T-helper 1 cell treated with Interleukin-12 subunit alpha and Interleukin-12 subunit beta and Interleukin-4 antibody, amounts not matched to agents 30 ng/mL and 1 ng/mL, for 36 hours (primary cell): ENCODE results near the gene ZW10. TPM values are rescaled to one million over a fixed set of nuclear protein-coding genes. Genes with fewer than 3 reads are reported as not detected.
"Not testable (repeated sequence)": the region's sequence is repeated elsewhere in the genome, so short reads cannot be mapped to it uniquely, and the experiment has no call there.

Experiments used
- intact Hi-C: fragments of 100-400 bp; cut with micrococcal nuclease; formaldehyde crosslinking; loops from one replicate; pipeline ENCODE4 v1.15.1; 2024
- total RNA-seq: library from RNA; stranded (reverse); gene quantifications from 2 replicates; pipeline ENCODE4 v1.2.3, GENCODE V29; 2022

ZW10 gene
- total RNA-seq, 1 donor from 2014 or later, result 19.3 TPM

DNA sequence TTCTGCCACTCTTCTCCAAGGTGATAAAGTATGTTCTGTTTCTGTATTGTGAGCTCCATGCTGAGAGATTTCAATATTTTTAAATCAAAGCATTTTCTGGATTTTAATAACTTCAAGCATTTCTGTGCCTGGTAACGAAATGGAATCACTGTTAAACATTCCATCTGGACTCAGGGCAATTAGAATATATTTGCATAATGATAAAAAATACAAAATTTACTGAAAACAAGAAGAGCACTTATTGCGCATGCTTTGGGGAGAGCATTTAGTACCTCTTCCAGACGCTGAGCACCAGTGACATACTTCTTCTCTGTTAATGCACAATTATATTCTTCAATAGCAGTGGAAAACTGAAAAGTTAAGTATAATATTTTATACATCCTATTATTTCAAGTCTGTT is 13.3 kb downstream of the ZW10 start:
- intact Hi-C loops, result no loop called here

DNA sequence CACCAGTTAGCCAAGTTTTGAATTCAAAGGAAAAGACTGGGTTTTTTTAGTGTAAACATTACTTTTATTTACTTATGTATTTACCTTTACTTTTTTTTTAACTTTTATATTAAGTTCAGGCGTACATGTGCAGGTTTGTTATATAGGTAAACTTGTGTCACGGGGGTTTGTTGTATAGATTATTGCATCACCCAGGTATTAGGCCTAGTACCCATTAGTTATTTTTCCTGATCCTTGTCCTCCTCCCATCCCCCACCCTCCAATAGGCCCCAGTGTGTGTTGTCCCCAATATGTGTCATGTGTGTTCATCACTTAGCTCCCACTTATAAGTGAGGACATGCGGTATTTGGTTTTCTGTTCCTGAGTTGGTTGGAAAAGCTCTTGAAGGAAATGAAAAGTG is 20.6 kb downstream of the ZW10 start:
- intact Hi-C loops, result no loop called here

DNA sequence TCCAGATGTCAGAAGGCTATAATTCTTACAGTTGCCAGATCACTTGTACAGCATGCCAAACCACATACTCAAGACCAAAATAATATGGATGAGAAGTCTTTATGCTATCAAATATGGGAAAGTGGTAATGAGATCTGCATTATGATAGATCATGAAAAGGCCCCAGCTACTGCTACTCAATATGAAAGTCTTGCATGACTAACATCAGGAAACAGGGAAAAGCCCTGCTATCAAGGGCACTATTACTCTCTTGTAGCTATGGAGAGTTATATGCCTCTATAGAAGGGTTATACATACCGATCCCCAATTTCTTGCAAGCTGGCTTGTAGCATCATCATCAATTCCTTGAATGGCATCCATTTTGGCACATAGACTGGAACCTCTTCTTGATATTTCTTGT is 37.2 kb downstream of the ZW10 start:
- intact Hi-C loops, result loop anchor here (5.0 kb wide), 1 partner anchor 149 kb away; no protein-coding TSS in a partner anchor

GRCh38 chr11:113732092-113732491 is 41.4 kb downstream of the ZW10 start:
- intact Hi-C loops, result no loop called here

DNA sequence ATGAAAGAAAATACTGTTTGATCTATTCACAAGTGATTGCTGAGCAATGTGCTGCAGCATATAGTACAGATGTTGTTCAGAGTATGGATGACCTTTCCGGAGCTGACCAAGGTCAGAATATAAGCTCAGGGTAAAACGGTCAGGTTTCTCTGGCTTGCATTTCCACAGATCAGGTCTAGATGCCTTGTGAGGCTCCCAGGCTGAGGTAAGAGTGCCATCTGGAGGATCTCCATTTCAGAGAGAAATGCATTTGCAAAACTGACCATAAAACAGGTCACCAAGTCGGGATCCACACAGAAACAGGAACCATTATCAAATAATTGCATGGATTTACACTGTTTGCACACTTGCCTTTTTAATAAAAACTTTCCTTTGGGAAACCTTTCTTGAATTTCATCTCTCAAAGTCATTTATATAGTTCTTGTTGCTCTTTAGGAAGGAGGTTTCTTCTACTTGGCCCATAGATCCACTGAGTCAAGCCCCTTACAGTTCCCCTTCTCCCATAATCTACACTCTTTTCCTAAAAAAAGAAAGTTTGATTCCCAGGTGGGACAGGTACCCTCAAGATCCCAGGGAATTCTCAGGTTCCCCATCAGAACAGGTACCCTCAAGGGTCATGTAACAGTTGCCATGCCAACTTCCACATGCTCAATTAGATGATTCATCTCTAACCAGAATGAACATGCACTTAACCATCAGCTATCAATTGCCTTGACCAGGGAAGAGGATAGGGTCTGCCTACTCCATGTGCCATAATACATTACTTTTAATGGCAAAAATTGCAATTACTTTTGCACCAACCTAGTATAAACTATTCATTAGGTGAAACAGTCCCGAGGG is 42.4 kb downstream of the ZW10 start:
- intact Hi-C loops, result loop anchor here (1.0 kb wide), 1 partner anchor 426 kb away; no protein-coding TSS in a partner anchor

DNA sequence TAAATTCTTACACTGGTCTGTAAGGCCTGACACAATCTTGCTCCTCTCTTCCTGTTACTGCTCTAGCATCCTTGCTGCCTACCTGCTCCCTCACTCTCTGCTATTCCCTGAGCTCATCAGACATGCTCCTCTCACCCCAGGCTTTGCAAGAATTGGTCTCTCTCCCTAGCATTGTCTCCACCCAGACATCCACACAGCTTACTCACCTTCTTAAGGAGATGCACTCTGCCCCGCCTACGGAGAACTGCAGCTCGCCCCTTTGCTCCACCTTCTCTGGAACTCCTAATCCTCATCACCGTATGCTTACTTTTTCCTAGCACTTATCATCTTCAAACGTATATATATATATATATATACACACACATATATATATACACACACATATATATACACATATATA is 44.0 kb downstream of the ZW10 start:
- intact Hi-C loops, result no loop called here

GRCh38 chr11:113728814-113729213 is 44.7 kb downstream of the ZW10 start:
- intact Hi-C loops, result no loop called here

DNA sequence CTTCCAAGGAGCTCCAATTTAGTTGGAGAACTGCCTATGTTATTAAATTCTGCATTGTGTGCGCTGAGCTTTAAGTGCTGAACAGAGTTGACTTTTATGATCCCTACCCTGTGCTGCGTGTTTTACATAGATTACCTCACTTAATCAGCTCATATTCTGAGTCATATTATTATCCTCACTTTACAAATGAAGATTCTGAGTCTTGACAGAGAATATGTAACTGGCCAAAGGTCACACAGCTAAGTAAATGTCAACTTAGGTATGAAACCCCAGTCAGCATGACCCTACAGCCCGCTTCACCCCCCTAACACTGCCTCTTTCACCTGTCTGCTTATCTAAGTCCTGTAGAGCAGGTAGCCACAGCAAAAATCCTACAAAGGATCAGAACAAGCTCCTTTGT is 47.6 kb downstream of the ZW10 start:
- intact Hi-C loops, result no loop called here

- intact Hi-C loops, result no loop called here
These were observed 48.1 kb downstream of the ZW10 start for GRCh38 chr11:113725407-113725806.

DNA sequence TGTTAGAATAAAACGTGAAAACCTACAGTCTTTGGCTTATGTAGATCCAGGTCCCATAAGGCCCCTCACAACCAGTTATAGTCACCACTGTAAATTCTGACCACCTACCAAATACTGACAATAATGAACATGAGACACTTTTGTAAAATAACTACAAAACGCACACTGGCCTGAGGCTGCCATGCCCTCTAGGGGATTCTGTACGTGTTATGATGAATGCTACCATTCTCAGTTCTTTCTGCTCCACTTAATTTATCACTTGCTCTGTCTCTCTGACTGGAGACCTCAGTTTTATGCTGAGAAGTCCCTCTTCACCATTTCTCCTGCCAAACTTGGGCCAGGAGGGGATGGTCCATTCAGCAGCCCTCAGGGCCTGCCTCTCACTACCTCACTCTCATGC is 48.7 kb downstream of the ZW10 start:
- intact Hi-C loops, result no loop called here

DNA sequence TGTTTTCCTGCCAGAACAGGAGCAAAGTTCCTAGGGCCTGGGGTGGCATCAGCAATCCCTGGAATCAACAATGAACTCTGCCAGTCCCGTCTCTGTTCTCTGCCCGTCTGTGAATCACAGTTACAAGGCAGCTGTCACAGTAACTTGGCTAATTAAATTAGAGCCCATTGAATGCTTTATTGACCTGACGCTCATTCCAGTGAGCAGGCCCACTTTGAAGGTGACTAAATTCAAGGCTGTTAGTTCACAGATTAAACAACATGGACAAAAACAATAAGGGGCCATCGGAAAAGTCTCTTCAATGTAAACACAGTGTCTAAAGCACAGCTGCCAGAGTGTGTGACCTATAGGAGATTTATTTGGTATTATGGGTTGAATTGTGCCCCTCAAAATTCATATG is 49.7 kb downstream of the ZW10 start:
- intact Hi-C loops, result no loop called here

GRCh38 chr11:113722934-113723333 is 50.6 kb downstream of the ZW10 start:
- intact Hi-C loops, result no loop called here

- intact Hi-C loops, result no loop called here
These were observed 51.3 kb downstream of the ZW10 start for GRCh38 chr11:113722221-113722620.

DNA sequence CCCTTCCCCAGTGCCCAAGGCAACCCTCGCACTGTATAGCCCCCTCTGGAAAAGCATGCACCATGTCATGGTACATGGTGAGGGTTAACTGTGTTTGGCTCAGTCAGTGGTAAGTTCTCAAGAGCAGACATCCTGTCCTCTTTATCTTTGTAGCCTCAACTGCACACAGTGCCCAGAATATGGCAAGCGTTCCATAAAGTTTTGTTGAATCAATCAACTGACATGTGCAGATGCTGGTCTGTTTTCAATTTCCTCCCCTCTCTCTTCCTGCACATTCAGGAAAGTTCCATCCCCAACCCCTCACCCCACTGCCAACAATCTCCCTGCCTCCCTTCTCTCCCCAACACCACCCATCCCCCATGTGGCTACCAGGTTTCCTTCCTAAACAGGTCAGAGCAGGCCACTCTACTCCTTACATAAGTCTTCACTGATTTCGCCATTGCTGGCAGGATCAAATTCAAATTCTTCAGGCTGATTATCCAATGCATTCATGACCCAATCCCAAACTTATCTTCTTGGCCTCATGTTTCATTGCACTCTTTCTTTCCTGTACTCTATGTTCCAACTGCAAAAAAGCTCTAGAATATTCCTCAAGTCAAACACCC is 51.9 kb downstream of the ZW10 start:
- intact Hi-C loops, result no loop called here

- intact Hi-C loops, result not testable (repeated sequence)
These were observed 53.0 kb downstream of the ZW10 start for GRCh38 chr11:113720478-113720877.

DNA sequence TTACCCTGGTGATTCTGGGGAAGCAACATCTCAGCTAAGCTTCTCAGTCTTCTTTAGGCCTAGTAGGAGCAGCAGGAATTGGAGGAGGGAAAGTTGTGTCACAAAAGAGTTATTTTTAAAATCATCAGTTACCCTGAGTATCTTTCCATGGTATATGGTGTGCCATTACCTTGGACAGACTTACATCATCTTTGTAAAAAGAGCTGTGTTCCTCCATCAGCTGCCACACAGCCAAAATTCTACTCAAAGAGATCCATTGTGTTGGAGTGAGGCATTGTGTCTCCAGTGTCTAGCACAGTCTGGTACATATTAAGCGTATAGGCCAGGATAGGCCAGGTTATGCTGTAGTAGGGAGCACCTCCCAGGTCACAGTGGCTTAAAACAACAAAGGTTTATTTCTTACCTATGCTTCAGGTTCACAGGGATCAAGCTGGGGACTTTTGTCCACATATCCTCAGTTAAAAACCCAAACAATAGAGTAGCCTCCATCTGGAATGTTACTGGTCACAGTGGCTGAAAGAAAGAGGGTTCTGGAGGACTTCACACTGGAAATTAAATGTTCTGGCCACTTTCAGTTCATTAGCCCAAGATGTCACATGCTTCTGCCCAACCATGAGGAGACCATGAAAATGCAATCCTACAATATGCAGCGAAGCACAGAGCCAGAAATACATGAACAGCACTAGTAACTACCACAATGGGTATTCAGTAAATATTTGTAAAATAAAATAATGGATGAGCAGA is 57.4 kb downstream of the ZW10 start:
- intact Hi-C loops, result no loop called here

GRCh38 chr11:113715273-113715672 is 58.2 kb downstream of the ZW10 start:
- intact Hi-C loops, result no loop called here

GRCh38 chr11:113710989-113711388 is 62.5 kb downstream of the ZW10 start:
- intact Hi-C loops, result no loop called here

DNA sequence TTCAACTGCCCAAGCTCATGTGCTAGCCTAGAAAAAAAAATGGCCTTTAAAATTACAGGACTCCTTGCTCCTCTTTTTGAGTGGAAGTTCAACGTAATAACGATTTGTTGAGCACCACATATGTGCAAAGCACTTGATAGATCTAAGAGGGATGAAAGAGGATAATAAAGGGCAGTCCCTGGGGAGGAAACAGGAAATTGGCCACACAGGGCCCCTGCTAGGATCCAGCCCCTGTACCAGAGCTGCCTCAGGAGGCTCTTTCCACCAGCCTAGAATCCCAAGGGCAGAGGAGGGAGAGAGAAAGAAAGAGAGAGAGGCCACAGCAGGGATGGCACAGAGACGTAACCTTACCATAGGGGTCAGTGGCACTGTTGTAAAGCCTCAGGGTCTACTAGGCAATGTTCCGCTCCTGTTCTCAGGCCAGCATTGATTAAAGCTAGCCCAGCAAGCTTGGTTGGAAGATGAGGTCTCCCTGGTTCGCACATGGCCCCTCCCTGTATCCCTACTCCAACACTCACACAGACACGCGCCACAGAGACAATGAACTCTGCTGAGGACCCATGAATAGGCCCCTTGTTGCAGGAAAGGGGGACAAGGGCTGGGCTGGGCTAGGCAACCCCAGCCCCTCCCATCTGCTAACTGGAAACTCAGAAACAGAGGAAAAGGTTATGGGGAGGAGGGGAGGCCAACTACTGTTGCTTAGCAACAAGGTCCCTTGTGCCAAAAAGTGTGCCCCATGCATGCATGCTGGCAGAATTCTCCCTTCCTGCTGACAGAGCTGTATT is 67.4 kb downstream of the ZW10 start, which contains the start of gene TMPRSS5:
TSS of gene TMPRSS5 (minus strand) at position 438 of the 785 bp plus-strand sequence. CDS start at position 354, 84 bp downstream.
- intact Hi-C loops, result no loop called here

GRCh38 chr11:113703551-113703950 is 69.9 kb downstream of the ZW10 start:
- intact Hi-C loops, result not testable (repeated sequence)

GRCh38 chr11:113701491-113701890 is 72.0 kb downstream of the ZW10 start:
- intact Hi-C loops, result no loop called here
